Osteoblast (primary cell): Measurements from ENCODE around the gene FRMD4A. TPM values are rescaled to one million over a fixed set of nuclear protein-coding genes. Genes with fewer than 3 reads are reported as not detected.
A peak's percentile ranks its signal among the peaks of the same experiment; 100 is the strongest.

ENCODE experiments used
- DNase-seq: peaks from one replicate; pipeline ENCODE4 v3.0.0; 2011; ENCODE audit warnings: low spot score, mixed read lengths; ENCODE audit not compliant: insufficient read length; ENCODE audit errors: missing footprints
- H2AFZ ChIP-seq: 2 replicates; pipeline ENCODE4 v1.6.0; 2011; ENCODE audit warnings: mild to moderate bottlenecking, low read length
- H3K27ac ChIP-seq: 2 replicates; pipeline ENCODE4 v1.5.1; 2011; ENCODE audit warnings: mild to moderate bottlenecking, low read depth, low read length, moderate library complexity
- H3K27me3 ChIP-seq: 2 replicates; pipeline ENCODE4 v1.6.0; 2012; ENCODE audit warnings: mild to moderate bottlenecking, control low read depth, inconsistent platforms, low read length, moderate library complexity; ENCODE audit not compliant: insufficient read depth
- H3K36me3 ChIP-seq: 2 replicates; pipeline ENCODE4 v1.5.1; 2011; ENCODE audit warnings: mild to moderate bottlenecking, low read length, control low read depth, moderate library complexity; ENCODE audit not compliant: insufficient read depth
- H3K4me1 ChIP-seq: 2 replicates; pipeline ENCODE4 v1.5.1; 2011; ENCODE audit warnings: mild to moderate bottlenecking, low read length, control low read depth, moderate library complexity; ENCODE audit not compliant: insufficient read depth
- H3K4me2 ChIP-seq: 2 replicates; pipeline ENCODE4 v1.6.0; 2011; ENCODE audit warnings: mild to moderate bottlenecking, low read length; ENCODE audit not compliant: insufficient read depth
- H3K4me3 ChIP-seq: fragments of 200-600 bp; sonication (generic); 3 replicates; pipeline ENCODE4 v1.5.1; 2012; ENCODE audit warnings: mild to moderate bottlenecking, low read length, inconsistent platforms; ENCODE audit not compliant: insufficient read depth
- H3K79me2 ChIP-seq: 2 replicates; pipeline ENCODE4 v1.6.0; 2012; ENCODE audit warnings: mild to moderate bottlenecking, low read length, control low read depth, inconsistent platforms; ENCODE audit not compliant: insufficient read depth
- H3K9me3 ChIP-seq: 2 replicates; pipeline ENCODE4 v1.5.1; 2011; ENCODE audit warnings: low read depth, low read length, control low read depth
- H4K20me1 ChIP-seq: 2 replicates; pipeline ENCODE4 v1.6.0; 2012; ENCODE audit warnings: mild to moderate bottlenecking, low read length, control low read depth; ENCODE audit not compliant: insufficient read depth
- CTCF ChIP-seq: IDR thresholded peaks from 2 replicates; pipeline ENCODE4 v1.5.1; 2011; ENCODE audit warnings: mild to moderate bottlenecking, low read depth, low read length, moderate library complexity; ENCODE audit errors: extremely low read depth
- total RNA-seq: library from RNA; depleted of rRNA; stranded (reverse); fragments of >200 nt; gene quantifications from 2 replicates; pipeline ENCODE4 v1.2.3, GENCODE V29; 2012

The FRMD4A gene
- total RNA-seq, 1 donor, result 41.3 TPM

GRCh38 chr10:13953371-13953770 lies 377.4 kb downstream of the FRMD4A start:
- H3K4me3 ChIP-seq, result no peak overlapping the region
- H3K9me3 ChIP-seq, result no peaks in the 10 kb centered on the region
- TF ChIP-seq CTCF, result no peak
- no peak overlapping the region for H3K4me2 ChIP-seq
- no peak overlapping the region for H2AFZ ChIP-seq
- no peaks in the 10 kb centered on the region for H3K27me3 ChIP-seq
- no peaks in the 10 kb centered on the region for H3K36me3 ChIP-seq
- H3K4me1 ChIP-seq, result peaks cover 31% of the 10 kb centered on the region
- no peak for DNase-seq
- H4K20me1 ChIP-seq, result no peaks in the 10 kb centered on the region
- peak overlapping the region; percentile 18 for H3K27ac ChIP-seq
- no peaks in the 10 kb centered on the region for H3K79me2 ChIP-seq

GRCh38 chr10:13950543-13950939 lies 380.2 kb downstream of the FRMD4A start:
- H3K4me1 ChIP-seq, result peaks cover 22% of the 10 kb centered on the region
- TF ChIP-seq CTCF, result no peak
- H2AFZ ChIP-seq, result no peak overlapping the region
- no peak overlapping the region for H3K4me3 ChIP-seq
- no peaks in the 10 kb centered on the region for H3K9me3 ChIP-seq
- no peaks in the 10 kb centered on the region for H3K79me2 ChIP-seq
- H3K27me3 ChIP-seq, result no peaks in the 10 kb centered on the region
- H3K27ac ChIP-seq, result peak overlapping the region; percentile 89
- no peaks in the 10 kb centered on the region for H3K36me3 ChIP-seq
- peak overlapping the region; percentile 55 for H3K4me2 ChIP-seq
- DNase-seq, result no peak
- no peaks in the 10 kb centered on the region for H4K20me1 ChIP-seq

- no peaks in the 10 kb centered on the region for H3K79me2 ChIP-seq
- peaks cover 22% of the 10 kb centered on the region for H3K4me1 ChIP-seq
- no peaks in the 10 kb centered on the region for H3K36me3 ChIP-seq
- no peaks in the 10 kb centered on the region for H3K27me3 ChIP-seq
- TF ChIP-seq CTCF, result peak; percentile 8
- H4K20me1 ChIP-seq, result no peaks in the 10 kb centered on the region
- peak overlapping the region; percentile 55 for H3K4me2 ChIP-seq
- no peaks in the 10 kb centered on the region for H3K9me3 ChIP-seq
- peak; percentile 81 for DNase-seq
- no peak overlapping the region for H2AFZ ChIP-seq
- peak overlapping the region; percentile 89 for H3K27ac ChIP-seq
- H3K4me3 ChIP-seq, result no peak overlapping the region
Observed at GRCh38 chr10:13949844-13950542, 380.7 kb downstream of the FRMD4A start.

GRCh38 chr10:13946209-13946460 lies 384.6 kb downstream of the FRMD4A start:
- Histone ChIP-seq H3K79me2 (no peaks in the 10 kb centered on the region), H2AFZ (no peak overlapping the region), H3K27me3 (no peaks in the 10 kb centered on the region), H3K9me3 (no peaks in the 10 kb centered on the region), H3K27ac (no peak overlapping the region), H3K4me1 (peaks cover 22% of the 10 kb centered on the region), H3K4me3 (no peak overlapping the region), H3K4me2 (no peak overlapping the region), H4K20me1 (no peaks in the 10 kb centered on the region), H3K36me3 (no peaks in the 10 kb centered on the region)
- no peak for TF ChIP-seq CTCF
- no peak for DNase-seq
